Thoracic aorta (tissue), 2 donors: Measurements from ENCODE around the gene NBL1. TPM values are rescaled to one million over a fixed set of nuclear protein-coding genes. Genes with fewer than 3 reads are reported as not detected.

Experiments
- ATAC-seq: fragments of 150-250 bp; one replicate; pipeline ENCODE4 v1.8.0; 2017; ENCODE audit warnings: low read depth; ENCODE audit not compliant: insufficient number of reproducible peaks, low FRiP score
- DNase-seq: peaks from one replicate; pipeline ENCODE4 v3.0.0-alpha.2; 2020; ENCODE audit warnings: low spot score
- H3K27ac ChIP-seq, 2 donors: fragments of 200-600 bp; sonication (generic); 1 replicate in 1 of 2; 2 replicates in 1 of 2; pipeline ENCODE4 v1.5.1; 2016; ENCODE audit warnings: mild to moderate bottlenecking in 2 of 2, moderate library complexity in 2 of 2
- H3K27me3 ChIP-seq: fragments of 200-600 bp; sonication (generic); replicated peaks from 2 replicates; pipeline ENCODE4 v1.6.0; 2016; ENCODE audit warnings: mild to moderate bottlenecking; ENCODE audit not compliant: insufficient read depth
- H3K36me3 ChIP-seq: fragments of 200-600 bp; sonication (generic); one replicate; pipeline ENCODE4 v1.5.1; 2016
- H3K4me1 ChIP-seq, 2 donors: fragments of 200-600 bp; sonication (generic); 1 replicate in 1 of 2; 2 replicates in 1 of 2; pipeline versions ENCODE4 v1.5.1 to v1.6.0; 2016; ENCODE audit warnings: low read depth in 2 of 2, mild to moderate bottlenecking in 1 of 2; ENCODE audit not compliant: control insufficient read depth in 1 of 2
- H3K4me3 ChIP-seq: fragments of 200-600 bp; sonication (generic); 2 replicates; pipeline ENCODE4 v1.5.1; 2016; ENCODE audit warnings: mild to moderate bottlenecking
- H3K9me3 ChIP-seq: fragments of 200-600 bp; sonication (generic); 2 replicates; pipeline ENCODE4 v1.5.1; 2016
- CTCF ChIP-seq: fragments of 200-600 bp; sonication (generic); IDR thresholded peaks from one replicate; pipeline ENCODE4 v1.5.1; 2019; ENCODE audit warnings: antibody characterized with exemption
- total RNA-seq, 2 donors: library from RNA; depleted of rRNA; stranded (reverse); fragments of >200 nt; gene quantifications; one replicate each; pipeline versions ENCODE4 v1.1.0 to v1.2.3, GENCODE V29; 2016

Gene NBL1
- 10 to 100 TPM; 77.0 to 82.0 TPM for total RNA-seq

GRCh38 chr1:19643602-19644394 lies at the start of gene NBL1:
TSS of gene NBL1 (plus strand) at chr1:19644311. CDS start at chr1:19655031, 10,720 bp downstream.
- DNase-seq (no peak), ATAC-seq (no peak)
- H3K4me3 ChIP-seq = peak within 1 kb of the TSS; percentile 87
- TF ChIP-seq CTCF = no peak
- H3K9me3 ChIP-seq = no peaks in the 10 kb centered on the region
- H3K27me3 ChIP-seq = no peaks in the 10 kb centered on the region
- peak within 1 kb of the TSS; percentile 87 to 93 for H3K27ac ChIP-seq
- peaks cover 11 to 51% of the 10 kb centered on the region in 2 donors for H3K4me1 ChIP-seq
- H3K36me3 ChIP-seq = no peaks in the 10 kb centered on the region

- Histone ChIP-seq H3K4me3 (peak overlapping the region; percentile 82), H3K27me3 (no peaks in the 10 kb centered on the region), H3K4me1 (peaks cover 13 to 41% of the 10 kb centered on the region in 2 donors), H3K27ac (peak overlapping the region; percentile 86 to 90), H3K9me3 (no peaks in the 10 kb centered on the region), H3K36me3 (no peaks in the 10 kb centered on the region)
- TF ChIP-seq CTCF = no peak
- no peak for DNase-seq
- peak; percentile 33 for ATAC-seq
These were observed 47.9 kb upstream of the NBL1 start for GRCh38 chr1:19596065-19596713.

GRCh38 chr1:19596714-19597495 lies 47.2 kb upstream of the NBL1 start:
- peak overlapping the region; percentile 86 to 90 for H3K27ac ChIP-seq
- no peaks in the 10 kb centered on the region for H3K9me3 ChIP-seq
- DNase-seq (peak; percentile 94), ATAC-seq (peak; percentile 84)
- TF ChIP-seq CTCF = no peak
- no peaks in the 10 kb centered on the region for H3K36me3 ChIP-seq
- peaks cover 13 to 47% of the 10 kb centered on the region in 2 donors for H3K4me1 ChIP-seq
- no peaks in the 10 kb centered on the region for H3K27me3 ChIP-seq
- H3K4me3 ChIP-seq = peak overlapping the region; percentile 82

- no peaks in the 10 kb centered on the region for H3K36me3 ChIP-seq
- DNase-seq = no peak
- H3K27ac ChIP-seq = peak overlapping the region; percentile 86 to 90
- peak overlapping the region; percentile 82 for H3K4me3 ChIP-seq
- peaks cover 13 to 55% of the 10 kb centered on the region in 2 donors for H3K4me1 ChIP-seq
- no peak for TF ChIP-seq CTCF
- ATAC-seq = peak; percentile 26
- no peaks in the 10 kb centered on the region for H3K27me3 ChIP-seq
- H3K9me3 ChIP-seq = no peaks in the 10 kb centered on the region
These were observed 46.4 kb upstream of the NBL1 start for GRCh38 chr1:19597496-19598309.
